ENCODE measurements around the gene SLC6A18. TPM values are rescaled to one million over a fixed set of nuclear protein-coding genes. Genes with fewer than 3 reads are reported as not detected.

SLC6A18 gene
- total and polyA plus RNA-seq, 2 of the 4 experiments (the other 2 are of a cell fraction), result not detected

DNA sequence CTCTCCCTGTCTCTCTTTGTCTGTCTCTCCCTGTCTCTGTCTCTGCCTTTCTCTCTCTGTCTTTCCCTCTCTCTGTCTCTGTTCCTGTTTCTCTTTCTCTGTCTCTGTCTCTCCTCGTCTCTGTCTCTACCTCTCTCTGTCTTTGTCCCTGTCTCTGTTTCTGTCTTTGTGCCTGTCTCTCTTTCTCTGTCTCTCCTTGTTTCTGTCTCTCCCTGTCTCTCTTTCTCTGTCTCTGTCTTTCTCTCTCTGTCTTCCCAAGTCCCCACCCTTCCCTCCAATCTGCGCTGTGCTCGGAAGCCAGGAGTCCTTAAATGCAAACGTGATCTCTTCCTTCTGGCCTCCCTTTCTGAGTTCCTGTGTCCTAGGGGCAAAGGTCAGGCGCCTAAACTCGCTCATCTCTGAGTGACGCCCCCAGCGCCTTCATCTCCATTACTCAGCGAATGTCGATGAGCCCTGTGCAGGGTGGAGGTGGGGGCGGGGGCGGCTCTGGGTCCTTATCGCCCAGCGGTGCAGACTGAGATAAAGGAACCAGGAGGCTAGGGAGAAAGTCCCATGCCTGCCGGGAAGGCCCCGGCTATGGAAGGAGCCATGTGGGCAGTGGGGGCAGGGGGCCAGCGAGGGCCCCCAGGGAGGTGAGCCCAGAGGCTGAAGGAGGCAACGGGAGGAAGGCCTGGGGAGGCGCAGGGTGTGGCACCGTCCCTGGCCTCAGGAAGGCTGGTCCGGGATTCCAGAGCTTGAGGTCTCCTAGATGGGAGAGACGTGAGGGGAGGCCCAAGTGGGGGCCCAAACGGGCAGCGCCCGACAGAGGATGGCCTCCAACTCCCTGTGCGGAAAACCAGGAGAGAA lies 25.3 kb upstream of the SLC6A18 start (continued):
- no peak for TF ChIP-seq USF2 (IDR thresholded peaks at IDR 0.05; ENCODE audit: low read depth, low read length)

- in situ Hi-C loops (cut with MboI; ENCODE audit: low sequenced_read_pairs), result no loop called here
- H3K9ac ChIP-seq (ENCODE audit: low read depth, low read length), result no peak overlapping the region
- POLR2A ChIA-PET (ENCODE audit: unreplicated experiment), result no interaction called here
- BruUV-seq (replicated peaks), result no TSS peak
- CTCF ChIA-PET, result no interaction called here
- H2AK5ac ChIP-seq (ENCODE audit: low read depth, low read length), result no peak overlapping the region
- dilution Hi-C loops (cut with HindIII; ENCODE audit: low sequenced_read_pairs, unreplicated experiment), result no loop called here
- no peaks in the 10 kb centered on the region; the same call in 1 of the 2 replicates for H4K20me1 ChIP-seq (ENCODE audit: insufficient read depth, low read length)
- no peak overlapping the region for H3K27ac ChIP-seq (ENCODE audit: insufficient read depth, low read length)
- H3K14ac ChIP-seq (replicated peaks; ENCODE audit: low read depth, low read length), result no peak overlapping the region
- H3K9me3 ChIP-seq (ENCODE audit: control insufficient read depth, insufficient read depth, low read length), result no peaks in the 10 kb centered on the region
- H2BK15ac ChIP-seq (ENCODE audit: low read depth, low read length), result no peak overlapping the region
- H3K9me1 ChIP-seq (ENCODE audit: insufficient read depth, low read length), result no peaks in the 10 kb centered on the region
- H2AK9ac ChIP-seq (replicated peaks; ENCODE audit: low read depth, low read length, poor library complexity), result no peak overlapping the region
- no peak overlapping the region for H3K56ac ChIP-seq (ENCODE audit: extremely low read depth, insufficient read depth, low read length)
- no peak overlapping the region for H2AFZ ChIP-seq (replicated peaks; ENCODE audit: low read length, poor library complexity)
- H2BK20ac ChIP-seq (ENCODE audit: low read depth, low read length), result no peak overlapping the region
- no peaks in the 10 kb centered on the region for H3K79me1 ChIP-seq (ENCODE audit: low read depth in 1 of 2, low read length in 2 of 2)
- DNase-seq (no peak), ATAC-seq (ENCODE audit: low read depth) (no peak)
- H2BK120ac ChIP-seq (ENCODE audit: low read depth, low read length), result no peak overlapping the region
- H3K4me3 ChIP-seq (ENCODE audit: insufficient read depth, low read depth, low read length), result no peak overlapping the region
- H3K36me3 ChIP-seq (ENCODE audit: control insufficient read depth, insufficient read depth, low read length), result no peaks in the 10 kb centered on the region
- no peak overlapping the region for H2BK5ac ChIP-seq (ENCODE audit: low read depth, low read length, poor library complexity, severe bottlenecking)
- no peak overlapping the region for H4K8ac ChIP-seq (ENCODE audit: low read depth in 2 of 2, low read length in 2 of 2)
- no peak overlapping the region for H3K18ac ChIP-seq (ENCODE audit: low read depth, low read length)
- intact Hi-C loops (cut with micrococcal nuclease), result no loop called here
- H3K4ac ChIP-seq (ENCODE audit: low read depth, low read length), result no peak overlapping the region
- peaks cover 3% of the 10 kb centered on the region; the same call in 1 of the 2 replicates for H3K4me1 ChIP-seq (ENCODE audit: control insufficient read depth, insufficient read depth, low read length)
- H3K23ac ChIP-seq (ENCODE audit: low read depth, low read length), result no peak overlapping the region
- peaks cover 14% of the 10 kb centered on the region; the same call in 1 of the 2 replicates for H3K27me3 ChIP-seq (ENCODE audit: control insufficient read depth, insufficient read depth, low read length)
- WGBS, 2 experiments (ENCODE audit: extremely low coverage in 2 of 2, insufficient read length in 1 of 2), result 60% methylated on average over 3 of the region's 28 CpGs; no CpG with 5 or more reads in 1 of the 2 experiments
- no peak overlapping the region for H3K4me2 ChIP-seq (ENCODE audit: low read depth, low read length)
- H4K91ac ChIP-seq (ENCODE audit: insufficient read depth, low read depth, low read length), result no peak overlapping the region
- H4K5ac ChIP-seq (ENCODE audit: low read depth, low read length), result no peak overlapping the region
- TF ChIP-seq RCOR1 (IDR thresholded peaks at IDR 0.05; ENCODE audit: insufficient replicate concordance, low read length) (no peak), SMC3 (IDR thresholded peaks at IDR 0.05; ENCODE audit: low read depth, low read length) (no peak), BHLHE40 (IDR thresholded peaks at IDR 0.05; ENCODE audit: low read depth, low read length) (no peak), MAZ (IDR thresholded peaks at IDR 0.05; ENCODE audit: borderline replicate concordance, low read depth, low read length) (no peak), MAFK (IDR thresholded peaks at IDR 0.05; ENCODE audit: low read depth, low read length) (no peak), RAD21 (IDR thresholded peaks at IDR 0.05; ENCODE audit: low read length) (no peak), FOS (IDR thresholded peaks at IDR 0.05; ENCODE audit: low read depth, low read length) (no peak)
- TF ChIP-seq, protein P1, sequence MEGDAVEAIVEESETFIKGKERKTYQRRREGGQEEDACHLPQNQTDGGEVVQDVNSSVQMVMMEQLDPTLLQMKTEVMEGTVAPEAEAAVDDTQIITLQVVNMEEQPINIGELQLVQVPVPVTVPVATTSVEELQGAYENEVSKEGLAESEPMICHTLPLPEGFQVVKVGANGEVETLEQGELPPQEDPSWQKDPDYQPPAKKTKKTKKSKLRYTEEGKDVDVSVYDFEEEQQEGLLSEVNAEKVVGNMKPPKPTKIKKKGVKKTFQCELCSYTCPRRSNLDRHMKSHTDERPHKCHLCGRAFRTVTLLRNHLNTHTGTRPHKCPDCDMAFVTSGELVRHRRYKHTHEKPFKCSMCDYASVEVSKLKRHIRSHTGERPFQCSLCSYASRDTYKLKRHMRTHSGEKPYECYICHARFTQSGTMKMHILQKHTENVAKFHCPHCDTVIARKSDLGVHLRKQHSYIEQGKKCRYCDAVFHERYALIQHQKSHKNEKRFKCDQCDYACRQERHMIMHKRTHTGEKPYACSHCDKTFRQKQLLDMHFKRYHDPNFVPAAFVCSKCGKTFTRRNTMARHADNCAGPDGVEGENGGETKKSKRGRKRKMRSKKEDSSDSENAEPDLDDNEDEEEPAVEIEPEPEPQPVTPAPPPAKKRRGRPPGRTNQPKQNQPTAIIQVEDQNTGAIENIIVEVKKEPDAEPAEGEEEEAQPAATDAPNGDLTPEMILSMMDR (conservative IDR thresholded peaks at IDR 0.05; ENCODE audit: low read depth, low read length), result no peak
- TF ChIP-seq, protein P2, sequence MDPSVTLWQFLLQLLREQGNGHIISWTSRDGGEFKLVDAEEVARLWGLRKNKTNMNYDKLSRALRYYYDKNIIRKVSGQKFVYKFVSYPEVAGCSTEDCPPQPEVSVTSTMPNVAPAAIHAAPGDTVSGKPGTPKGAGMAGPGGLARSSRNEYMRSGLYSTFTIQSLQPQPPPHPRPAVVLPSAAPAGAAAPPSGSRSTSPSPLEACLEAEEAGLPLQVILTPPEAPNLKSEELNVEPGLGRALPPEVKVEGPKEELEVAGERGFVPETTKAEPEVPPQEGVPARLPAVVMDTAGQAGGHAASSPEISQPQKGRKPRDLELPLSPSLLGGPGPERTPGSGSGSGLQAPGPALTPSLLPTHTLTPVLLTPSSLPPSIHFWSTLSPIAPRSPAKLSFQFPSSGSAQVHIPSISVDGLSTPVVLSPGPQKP (IDR thresholded peaks at IDR 0.05; ENCODE audit: borderline replicate concordance, low read depth, low read length), result no peak
Observed at GRCh38 chr5:1200495-1201326, 24.5 kb upstream of the SLC6A18 start.
